Cardiac muscle cell (in vitro differentiated cells and primary cell): Measurements from ENCODE around the gene ATRNL1. TPM values are rescaled to one million over a fixed set of nuclear protein-coding genes. Genes with fewer than 3 reads are reported as not detected.

Source experiments
- DNase-seq, 2 donors: peaks; one replicate each; pipeline versions ENCODE4 v3.0.0 to v3.0.0-alpha.2; 2010 to 2017; ENCODE audit warnings: low read depth in 1 of 2, low spot score in 1 of 2
- H3K27ac ChIP-seq: fragments of 200-600 bp; sonication (generic); 2 replicates; pipeline ENCODE4 v1.5.1; 2016
- H3K27me3 ChIP-seq: fragments of 200-600 bp; sonication (generic); 2 replicates; pipeline ENCODE4 v1.6.0; 2016; ENCODE audit warnings: control low read depth
- H3K36me3 ChIP-seq: fragments of 200-600 bp; sonication (generic); 2 replicates; pipeline ENCODE4 v1.5.1; 2016; ENCODE audit warnings: control low read depth
- H3K4me1 ChIP-seq: fragments of 200-600 bp; sonication (generic); 2 replicates; pipeline ENCODE4 v1.8.1; 2017; ENCODE audit warnings: low read depth, mild to moderate bottlenecking, mixed run types
- H3K4me3 ChIP-seq: fragments of 200-600 bp; sonication (generic); 2 replicates; pipeline ENCODE4 v1.5.1; 2016; ENCODE audit warnings: mild to moderate bottlenecking
- H3K9me3 ChIP-seq: fragments of 200-600 bp; sonication (generic); 2 replicates; pipeline ENCODE4 v1.5.1; 2017; ENCODE audit warnings: low read depth, mild to moderate bottlenecking, control low read depth
- CTCF ChIP-seq: IDR thresholded peaks from 2 replicates; pipeline ENCODE4 v1.5.1; 2012; ENCODE audit warnings: low read depth, mild to moderate bottlenecking, low read length
- polyA plus RNA-seq: library from polyadenylated mRNA; unstranded; fragments of >200 nt; fragmentation: Nextera tagmentation; extraction: Ambion mirVana; gene quantifications from 2 replicates; pipeline ENCODE4 v1.2.1, GENCODE V29; 2016
- total RNA-seq: library from RNA; depleted of rRNA; stranded (reverse); fragments of >200 nt; gene quantifications from 2 replicates; pipeline ENCODE4 v1.2.3, GENCODE V29; 2016

ATRNL1 gene
- total and polyA plus RNA-seq, 2 experiments from 2014 or later, result 4.5 to 14.1 TPM

DNA sequence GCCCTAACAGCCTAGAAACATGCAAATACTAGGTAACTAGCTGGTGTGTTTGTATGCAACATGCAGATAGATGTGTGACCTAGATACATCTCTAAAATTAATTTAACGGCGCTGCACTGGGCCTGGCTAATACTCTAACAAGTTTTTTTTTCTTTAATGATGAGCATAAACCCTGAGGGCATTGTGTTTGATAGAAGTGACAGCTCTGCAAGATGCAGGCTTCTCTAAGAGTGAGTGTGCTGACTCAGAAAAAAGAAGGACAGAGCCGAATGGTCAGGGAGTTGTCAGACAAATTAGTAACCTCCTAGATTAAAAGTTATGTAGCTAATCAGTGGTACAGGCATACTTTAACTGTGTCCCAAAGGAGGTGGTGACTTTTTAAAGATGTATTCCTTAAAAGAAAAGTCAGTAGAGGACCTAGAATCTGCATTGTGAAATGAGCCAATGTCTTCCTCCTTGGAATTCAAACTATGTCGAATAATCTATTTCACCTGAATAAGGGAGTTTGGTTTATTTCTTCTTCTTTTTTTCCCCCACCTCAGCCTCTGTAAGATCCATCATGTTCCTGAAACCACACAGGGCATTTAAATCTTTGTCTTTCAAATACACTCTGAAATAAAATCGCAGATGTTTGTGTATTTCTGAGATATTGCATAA, 864.7 kb downstream of the ATRNL1 start:
- Histone ChIP-seq H3K4me1 (no peaks in the 10 kb centered on the region), H3K36me3 (no peaks in the 10 kb centered on the region), H3K27ac (no peak overlapping the region), H3K4me3 (no peak overlapping the region), H3K27me3 (no peaks in the 10 kb centered on the region), H3K9me3 (no peaks in the 10 kb centered on the region)
- no peak for TF ChIP-seq CTCF
- no peak for DNase-seq

DNA sequence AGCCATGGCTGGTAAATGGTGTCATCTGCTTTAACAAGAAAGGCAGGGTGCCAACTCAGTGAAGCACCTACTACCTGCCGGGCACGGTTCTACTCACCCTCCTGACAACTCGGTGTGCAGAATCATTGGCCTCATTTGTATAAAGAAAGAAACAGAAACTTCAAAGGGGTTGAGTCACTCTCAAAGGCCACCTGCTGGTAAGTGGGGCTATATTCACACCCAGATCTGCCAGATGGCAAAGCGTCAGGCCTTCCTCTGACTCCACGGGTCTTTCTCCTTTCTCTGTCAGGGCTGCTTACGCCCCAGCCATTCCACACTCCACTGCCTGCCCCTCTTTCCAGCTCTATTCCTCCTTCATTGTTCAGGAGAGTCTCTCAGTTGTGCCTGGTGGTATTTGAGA, 870.7 kb downstream of the ATRNL1 start:
- H3K27ac ChIP-seq, result no peak overlapping the region
- H3K4me3 ChIP-seq, result no peak overlapping the region
- TF ChIP-seq CTCF, result peak; percentile 12
- no peaks in the 10 kb centered on the region for H3K27me3 ChIP-seq
- no peaks in the 10 kb centered on the region for H3K9me3 ChIP-seq
- DNase-seq, result no peak
- no peaks in the 10 kb centered on the region for H3K4me1 ChIP-seq
- no peaks in the 10 kb centered on the region for H3K36me3 ChIP-seq

GRCh38 chr10:115964827-115965226, 871.7 kb downstream of the ATRNL1 start:
- Histone ChIP-seq H3K4me3 (no peak overlapping the region), H3K27me3 (no peaks in the 10 kb centered on the region), H3K36me3 (no peaks in the 10 kb centered on the region), H3K27ac (no peak overlapping the region), H3K4me1 (peaks cover 4% of the 10 kb centered on the region), H3K9me3 (no peaks in the 10 kb centered on the region)
- no peak for TF ChIP-seq CTCF
- DNase-seq, result no peak

DNA sequence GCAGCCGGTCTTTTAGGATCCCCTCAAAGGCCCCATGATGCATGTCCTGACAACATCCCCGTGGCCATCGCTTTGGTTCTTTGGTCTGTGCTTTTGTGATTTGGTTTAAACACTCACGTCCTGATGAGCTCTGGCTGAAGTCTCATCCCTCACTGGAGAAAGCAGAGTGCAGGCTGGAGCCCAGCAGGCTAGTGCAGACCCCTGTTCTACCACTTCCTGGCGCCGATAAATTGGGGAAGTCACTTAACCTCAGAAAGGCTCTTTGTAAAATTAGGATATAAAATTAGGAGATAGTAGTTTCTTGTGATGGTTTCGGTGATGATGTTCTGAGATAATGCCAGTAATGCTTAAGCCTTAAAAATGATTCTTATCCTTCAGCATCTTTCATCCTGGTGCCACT, 872.2 kb downstream of the ATRNL1 start:
- Histone ChIP-seq H3K36me3 (no peaks in the 10 kb centered on the region), H3K4me1 (peaks cover 4% of the 10 kb centered on the region), H3K27ac (no peak overlapping the region), H3K27me3 (no peaks in the 10 kb centered on the region), H3K9me3 (no peaks in the 10 kb centered on the region), H3K4me3 (no peak overlapping the region)
- DNase-seq, result no peak
- no peak for TF ChIP-seq CTCF

GRCh38 chr10:115968236-115968635, 875.1 kb downstream of the ATRNL1 start:
- no peaks in the 10 kb centered on the region for H3K9me3 ChIP-seq
- no peak for TF ChIP-seq CTCF
- peaks cover 4% of the 10 kb centered on the region for H3K4me1 ChIP-seq
- DNase-seq, result no peak
- H3K36me3 ChIP-seq, result no peaks in the 10 kb centered on the region
- no peak overlapping the region for H3K4me3 ChIP-seq
- H3K27me3 ChIP-seq, result no peaks in the 10 kb centered on the region
- H3K27ac ChIP-seq, result no peak overlapping the region
